NT2/D1 (cell line): Measurements from ENCODE around the gene SNX13.

ENCODE experiments used
- YY1 ChIP-seq: IDR thresholded peaks from 2 replicates; pipeline ENCODE4 v1.6.1; 2011; ENCODE audit not compliant: insufficient read length, insufficient read depth
- ZNF274 ChIP-seq: IDR thresholded peaks from 2 replicates; pipeline ENCODE4 v1.6.1; 2011; ENCODE audit warnings: mild to moderate bottlenecking, low read depth, low read length

DNA sequence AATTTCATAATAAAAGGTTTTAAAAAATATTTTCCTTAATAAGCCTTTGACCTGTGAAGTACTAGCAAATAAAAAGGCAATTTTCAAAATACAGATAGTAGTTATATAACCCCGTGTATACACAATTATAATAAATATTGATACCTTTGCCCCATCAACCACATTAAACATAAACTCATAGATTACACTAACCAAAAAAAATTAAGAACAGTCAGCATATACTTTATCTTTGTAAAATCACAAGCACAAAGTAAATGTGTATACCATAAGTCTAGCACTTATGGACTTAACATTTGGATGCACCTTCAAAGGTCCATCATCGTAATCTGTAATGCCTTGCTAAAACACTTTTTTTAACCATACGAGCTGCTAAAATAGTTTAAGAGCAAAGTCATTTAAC lies 123.4 kb downstream of the SNX13 start:
- TF ChIP-seq YY1 (no peak), ZNF274 (no peak)
